HepG2 (cell line): Measurements from ENCODE around the gene PLCB4. TPM values are rescaled to one million over a fixed set of nuclear protein-coding genes. Genes with fewer than 3 reads are reported as not detected.

ENCODE experiments used
- CBX2 ChIP-seq, 2 experiments: fragments of 200-600 bp in 1 of 2; sonication (generic); formaldehyde crosslinking in 1 of 2; IDR thresholded peaks; 2 replicates each; pipeline versions ENCODE4 v1.7.0 to v1.8.1; 2018 to 2022; ENCODE audit warnings: low read depth in 2 of 2, low read length in 1 of 2, mild to moderate bottlenecking in 1 of 2, missing genetic modification reagents in 1 of 2
- EZH2 ChIP-seq: conservative IDR thresholded peaks from 2 replicates; pipeline ENCODE4 v1.6.1; 2012; ENCODE audit warnings: mild to moderate bottlenecking, low read depth, low read length, moderate library complexity
- HHEX ChIP-seq: IDR thresholded peaks from 2 replicates; pipeline ENCODE4 v1.6.1; 2016; ENCODE audit warnings: control low read depth
- MAFG ChIP-seq: sonication (generic); formaldehyde crosslinking; IDR thresholded peaks from 2 replicates; pipeline ENCODE4 v1.5.1; 2020; ENCODE audit warnings: mild to moderate bottlenecking, missing genetic modification reagents
- PAWR ChIP-seq: sonication (generic); formaldehyde crosslinking; IDR thresholded peaks from 2 replicates; pipeline ENCODE4 v1.4.0; 2020; ENCODE audit warnings: missing genetic modification reagents, mild to moderate bottlenecking, borderline replicate concordance
- POLR2G ChIP-seq: fragments of 200-400 bp; formaldehyde crosslinking; IDR thresholded peaks from 2 replicates; pipeline ENCODE4 v1.6.1; 2018; ENCODE audit warnings: mild to moderate bottlenecking, low read depth, low read length, moderate library complexity
- SALL1 ChIP-seq: sonication (generic); formaldehyde crosslinking; IDR thresholded peaks from 2 replicates; pipeline ENCODE4 v1.8.0; 2022; ENCODE audit warnings: mild to moderate bottlenecking, missing genetic modification reagents
- SRF ChIP-seq: IDR thresholded peaks from 2 replicates; pipeline ENCODE4 v1.6.1; 2011; ENCODE audit warnings: mild to moderate bottlenecking, low read depth, low read length, moderate library complexity
- THAP8 ChIP-seq: sonication (generic); formaldehyde crosslinking; IDR thresholded peaks from 2 replicates; pipeline ENCODE4 v1.5.1; 2020; ENCODE audit warnings: missing genetic modification reagents, mild to moderate bottlenecking, borderline replicate concordance
- ZBED4 ChIP-seq: sonication (generic); formaldehyde crosslinking; IDR thresholded peaks from 2 replicates; pipeline ENCODE4 v1.4.0; 2020; ENCODE audit warnings: missing genetic modification reagents, borderline replicate concordance
- ZKSCAN1 ChIP-seq: fragments of 150-350 bp; IDR thresholded peaks from 2 replicates; pipeline ENCODE4 v1.6.1; 2014; ENCODE audit warnings: low read length
- ZKSCAN8 ChIP-seq: IDR thresholded peaks from 2 replicates; pipeline ENCODE4 v1.6.1; 2016; ENCODE audit warnings: borderline replicate concordance, missing genetic modification reagents, missing compliant biosample characterization
- ZNF333 ChIP-seq: sonication (generic); formaldehyde crosslinking; IDR thresholded peaks from 2 replicates; pipeline ENCODE4 v1.4.0; 2020; ENCODE audit warnings: mild to moderate bottlenecking, missing genetic modification reagents, borderline replicate concordance
- ZNF710 ChIP-seq: sonication (generic); formaldehyde crosslinking; IDR thresholded peaks from 2 replicates; pipeline ENCODE4 v1.5.0; 2020; ENCODE audit warnings: mild to moderate bottlenecking, missing genetic modification reagents, borderline replicate concordance
- ZNF800 ChIP-seq: sonication (generic); formaldehyde crosslinking; IDR thresholded peaks from 2 replicates; pipeline ENCODE4 v1.4.0; 2020; ENCODE audit warnings: missing genetic modification reagents
- polyA plus RNA-seq, 8 experiments: library from polyadenylated mRNA; depleted of rRNA in 3 of 8; stranded (reverse) in 7 of 8; unstranded in 1 of 8; fragments of >200 nt; fragmentation: Illumina TruSeq in 4 of 8; extraction: Trizol in 4 of 8; gene quantifications; 2 replicates each; pipeline versions ENCODE4 v1.2.1 to v1.2.3, GENCODE V29; 2011 to 2016; ENCODE audit warnings: low read depth in 4 of 8, missing spikeins in 1 of 8, mixed read lengths in 1 of 8; ENCODE audit not compliant: insufficient read depth in 1 of 8
- total RNA-seq, 5 experiments: library from RNA; depleted of rRNA; stranded (reverse); fragments of >200 nt; fragmentation: Illumina TruSeq; extraction: Trizol; gene quantifications; 2 replicates each; pipeline ENCODE4 v1.2.3, GENCODE V29; 2016; ENCODE audit warnings: low read depth in 1 of 5
- TF ChIP-seq, protein P1 (sequence below): sonication (generic); formaldehyde crosslinking; IDR thresholded peaks from 2 replicates; pipeline ENCODE4 v1.4.0; 2020; ENCODE audit warnings: missing genetic modification reagents
- TF ChIP-seq, protein P2 (sequence below), 2 experiments: sonication (generic) in 1 of 2; formaldehyde crosslinking in 1 of 2; IDR thresholded peaks; 2 replicates each; pipeline versions ENCODE4 v1.4.0 to v1.6.1; 2018 to 2020; ENCODE audit warnings: missing genetic modification reagents in 2 of 2, borderline replicate concordance in 1 of 2, low read depth in 1 of 2, mild to moderate bottlenecking in 1 of 2, missing biosample characterization in 1 of 2

The PLCB4 gene
- total and polyA plus RNA-seq, 2 of the 13 experiments (the other 11 are each of a cell fraction or from before 2014, with no cell fraction given), result 0.01 TPM; not detected in 1

GRCh38 chr20:9285617-9286016, 216.7 kb downstream of the PLCB4 start (continued):
- TF ChIP-seq ZNF333 (CRISPR knock-in tag), result no peak
- no peak for TF ChIP-seq MAFG (CRISPR knock-in tag)
- TF ChIP-seq POLR2G, result no peak
- TF ChIP-seq SRF, result no peak
- 0 out of 2 replicates have a peak, but pooled peaks have one; percentile 52 for TF ChIP-seq ZNF800 (CRISPR knock-in tag)
- peak; percentile 70; the same call in 1 of the 2 replicates for TF ChIP-seq SALL1 (CRISPR knock-in tag)
- TF ChIP-seq, protein P1, sequence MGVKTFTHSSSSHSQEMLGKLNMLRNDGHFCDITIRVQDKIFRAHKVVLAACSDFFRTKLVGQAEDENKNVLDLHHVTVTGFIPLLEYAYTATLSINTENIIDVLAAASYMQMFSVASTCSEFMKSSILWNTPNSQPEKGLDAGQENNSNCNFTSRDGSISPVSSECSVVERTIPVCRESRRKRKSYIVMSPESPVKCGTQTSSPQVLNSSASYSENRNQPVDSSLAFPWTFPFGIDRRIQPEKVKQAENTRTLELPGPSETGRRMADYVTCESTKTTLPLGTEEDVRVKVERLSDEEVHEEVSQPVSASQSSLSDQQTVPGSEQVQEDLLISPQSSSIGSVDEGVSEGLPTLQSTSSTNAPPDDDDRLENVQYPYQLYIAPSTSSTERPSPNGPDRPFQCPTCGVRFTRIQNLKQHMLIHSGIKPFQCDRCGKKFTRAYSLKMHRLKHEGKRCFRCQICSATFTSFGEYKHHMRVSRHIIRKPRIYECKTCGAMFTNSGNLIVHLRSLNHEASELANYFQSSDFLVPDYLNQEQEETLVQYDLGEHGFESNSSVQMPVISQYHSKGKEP (CRISPR knock-in tag), result no peak
- TF ChIP-seq EZH2, result no peak
- no peak for TF ChIP-seq PAWR (CRISPR knock-in tag)
- TF ChIP-seq, protein P2, sequence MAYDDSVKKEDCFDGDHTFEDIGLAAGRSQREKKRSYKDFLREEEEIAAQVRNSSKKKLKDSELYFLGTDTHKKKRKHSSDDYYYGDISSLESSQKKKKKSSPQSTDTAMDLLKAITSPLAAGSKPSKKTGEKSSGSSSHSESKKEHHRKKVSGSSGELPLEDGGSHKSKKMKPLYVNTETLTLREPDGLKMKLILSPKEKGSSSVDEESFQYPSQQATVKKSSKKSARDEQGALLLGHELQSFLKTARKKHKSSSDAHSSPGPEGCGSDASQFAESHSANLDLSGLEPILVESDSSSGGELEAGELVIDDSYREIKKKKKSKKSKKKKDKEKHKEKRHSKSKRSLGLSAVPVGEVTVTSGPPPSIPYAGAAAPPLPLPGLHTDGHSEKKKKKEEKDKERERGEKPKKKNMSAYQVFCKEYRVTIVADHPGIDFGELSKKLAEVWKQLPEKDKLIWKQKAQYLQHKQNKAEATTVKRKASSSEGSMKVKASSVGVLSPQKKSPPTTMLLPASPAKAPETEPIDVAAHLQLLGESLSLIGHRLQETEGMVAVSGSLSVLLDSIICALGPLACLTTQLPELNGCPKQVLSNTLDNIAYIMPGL (CRISPR knock-in tag; IDR thresholded peaks at IDR 0.05; ENCODE audit: borderline replicate concordance in 1 of 2, low read depth in 1 of 2), result peak in 1 of 2 experiments; percentile 30; a peak in 1 of 4 replicates
- no peak for TF ChIP-seq THAP8
- TF ChIP-seq ZNF710 (CRISPR knock-in tag), result no peak
- TF ChIP-seq ZKSCAN8 (CRISPR knock-in tag), result no peak
- TF ChIP-seq CBX2 (IDR thresholded peaks at IDR 0.05; ENCODE audit: low read depth, low read length), result no peak
- TF ChIP-seq CBX2 (CRISPR knock-in tag; IDR thresholded peaks at IDR 0.05; ENCODE audit: low read depth), result no peak
- no peak for TF ChIP-seq ZBED4
- TF ChIP-seq ZKSCAN1, result no peak
- TF ChIP-seq HHEX (CRISPR knock-in tag), result no peak; the same call in 1 of the 2 replicates
